Immature natural killer cell (primary cell): ENCODE results near the gene MYCBP2. TPM values are rescaled to one million over a fixed set of nuclear protein-coding genes. Genes with fewer than 3 reads are reported as not detected.
A peak's percentile ranks its signal among the peaks of the same experiment; 100 is the strongest.
"Not testable (repeated sequence)": the region's sequence is repeated elsewhere in the genome, so short reads cannot be mapped to it uniquely, and the experiment has no call there.

Source experiments
- DNase-seq, 3 donors: peaks; one replicate each; pipeline ENCODE4 v3.0.0; 2022; ENCODE audit warnings: mixed read lengths in 1 of 3
- H3K27ac Mint-ChIP-seq, 6 donors: one replicate each; pipeline ENCODE4 v1.8.0; 2020; ENCODE audit warnings: mixed read lengths in 6 of 6, mild to moderate bottlenecking in 5 of 6, inconsistent platforms in 4 of 6, moderate library complexity in 3 of 6
- H3K27me3 Mint-ChIP-seq, 3 donors: one replicate each; pipeline ENCODE4 v1.8.0; 2020 to 2021; ENCODE audit warnings: low read depth in 3 of 3, mild to moderate bottlenecking in 3 of 3, mixed read lengths in 3 of 3, moderate library complexity in 3 of 3, inconsistent platforms in 1 of 3
- H3K36me3 Mint-ChIP-seq, 3 donors: one replicate each; pipeline ENCODE4 v1.8.0; 2020; ENCODE audit warnings: mixed read lengths in 3 of 3, inconsistent platforms in 2 of 3, mild to moderate bottlenecking in 2 of 3
- H3K4me1 Mint-ChIP-seq, 2 donors: one replicate each; pipeline ENCODE4 v1.8.0; 2020; ENCODE audit warnings: inconsistent platforms in 2 of 2, mild to moderate bottlenecking in 2 of 2, mixed read lengths in 2 of 2, moderate library complexity in 1 of 2
- H3K4me3 Mint-ChIP-seq, 5 donors: one replicate each; pipeline ENCODE4 v1.8.0; 2020; ENCODE audit warnings: mild to moderate bottlenecking in 5 of 5, mixed read lengths in 5 of 5, inconsistent platforms in 3 of 5, moderate library complexity in 3 of 5
- H3K9me3 Mint-ChIP-seq, 6 donors: one replicate each; pipeline ENCODE4 v1.8.0; 2020; ENCODE audit warnings: mild to moderate bottlenecking in 6 of 6, mixed read lengths in 6 of 6, inconsistent platforms in 4 of 6, moderate library complexity in 3 of 6
- polyA plus RNA-seq, 3 donors: library from polyadenylated mRNA; unstranded; fragments of 300-500 nt; fragmentation: Illumina TruSeq; gene quantifications; one replicate each; pipeline ENCODE4 v1.2.3, GENCODE V29; 2021

MYCBP2 gene
- polyA plus RNA-seq, 3 donors from 2014 or later: 7.6 to 44.0 (median 18.6) TPM

GRCh38 chr13:77329133-77329910 is 2.4 kb upstream of the MYCBP2 start:
- H3K36me3 Mint-ChIP-seq: no peaks in the 10 kb centered on the region
- H3K9me3 Mint-ChIP-seq: no peaks in the 10 kb centered on the region
- peaks cover 18 to 33% (median 20%) of the 10 kb centered on the region in 3 donors for H3K27me3 Mint-ChIP-seq
- H3K27ac Mint-ChIP-seq: peak overlapping the region; percentile 82 to 99 (median 94)
- peaks cover 50 to 57% of the 10 kb centered on the region in 2 donors for H3K4me1 Mint-ChIP-seq
- peak overlapping the region; percentile 90 to 99 (median 91) for H3K4me3 Mint-ChIP-seq
- peak; percentile 89 to 92 (median 90) for DNase-seq

- Mint-ChIP-seq H3K27ac (peak overlapping the region; percentile 82 to 99 (median 94)), H3K27me3 (peaks cover 18 to 36% (median 20%) of the 10 kb centered on the region in 3 donors), H3K36me3 (no peaks in the 10 kb centered on the region), H3K4me1 (peaks cover 56 to 63% of the 10 kb centered on the region in 2 donors), H3K4me3 (peak overlapping the region; percentile 90 to 99 (median 91)), H3K9me3 (no peaks in the 10 kb centered on the region)
- no peak for DNase-seq
Measured at GRCh38 chr13:77328819-77329132, 1.9 kb upstream of the MYCBP2 start.

- Mint-ChIP-seq H3K27me3 (peaks cover 18 to 35% (median 20%) of the 10 kb centered on the region in 3 donors), H3K27ac (peak overlapping the region; percentile 93 to 97 (median 96)), H3K4me1 (peaks cover 81 to 92% of the 10 kb centered on the region in 2 donors), H3K9me3 (no peaks in the 10 kb centered on the region), H3K4me3 (peak overlapping the region; percentile 95 to 98 (median 96)), H3K36me3 (no peaks in the 10 kb centered on the region)
- peak; percentile 49 to 55 (median 54) for DNase-seq
Measured at GRCh38 chr13:77325371-77325980, 1.4 kb downstream of the MYCBP2 start.

- peak overlapping the region; percentile 22 to 96 (median 71) for H3K27ac Mint-ChIP-seq
- peak overlapping the region; percentile 7 to 98 (median 96) for H3K4me3 Mint-ChIP-seq
- peaks cover 84 to 95% of the 10 kb centered on the region in 2 donors for H3K4me1 Mint-ChIP-seq
- H3K27me3 Mint-ChIP-seq: peaks cover 12 to 29% (median 16%) of the 10 kb centered on the region in 3 donors
- H3K9me3 Mint-ChIP-seq: no peaks in the 10 kb centered on the region
- no peaks in the 10 kb centered on the region for H3K36me3 Mint-ChIP-seq
- DNase-seq: peak; percentile 17 to 24 (median 22)
Measured at GRCh38 chr13:77323858-77324257, 3.0 kb downstream of the MYCBP2 start.

GRCh38 chr13:77319536-77319935 is 7.4 kb downstream of the MYCBP2 start:
- H3K36me3 Mint-ChIP-seq: no peaks in the 10 kb centered on the region
- peaks cover 0 to 5% (median 1%) of the 10 kb centered on the region in 3 donors for H3K27me3 Mint-ChIP-seq
- H3K27ac Mint-ChIP-seq: peak overlapping the region in 4 of 6 donors; percentile 13 to 39 (median 30)
- H3K4me3 Mint-ChIP-seq: no peak overlapping the region
- no peak for DNase-seq
- peaks cover 85 to 93% of the 10 kb centered on the region in 2 donors for H3K4me1 Mint-ChIP-seq
- no peaks in the 10 kb centered on the region for H3K9me3 Mint-ChIP-seq

- no peak overlapping the region for H3K4me3 Mint-ChIP-seq
- peaks cover 0 to 1% (median 1%) of the 10 kb centered on the region in 3 donors for H3K27me3 Mint-ChIP-seq
- H3K36me3 Mint-ChIP-seq: no peaks in the 10 kb centered on the region
- no peaks in the 10 kb centered on the region for H3K9me3 Mint-ChIP-seq
- peaks cover 85 to 93% of the 10 kb centered on the region in 2 donors for H3K4me1 Mint-ChIP-seq
- H3K27ac Mint-ChIP-seq: peak overlapping the region in 4 of 6 donors; percentile 4 to 66 (median 40)
- no peak for DNase-seq
Measured at GRCh38 chr13:77318741-77319140, 8.2 kb downstream of the MYCBP2 start.

- H3K4me3 Mint-ChIP-seq: peak overlapping the region in 4 of 5 donors; percentile 19 to 62 (median 42)
- H3K36me3 Mint-ChIP-seq: no peaks in the 10 kb centered on the region
- no peak for DNase-seq
- peaks cover 0 to 1% (median 0%) of the 10 kb centered on the region in 3 donors for H3K27me3 Mint-ChIP-seq
- peak overlapping the region in 4 of 6 donors; percentile 18 to 77 (median 56) for H3K27ac Mint-ChIP-seq
- H3K9me3 Mint-ChIP-seq: no peaks in the 10 kb centered on the region
- peaks cover 75 to 91% of the 10 kb centered on the region in 2 donors for H3K4me1 Mint-ChIP-seq
Measured at GRCh38 chr13:77316430-77316829, 10.5 kb downstream of the MYCBP2 start.

GRCh38 chr13:77315509-77315908 is 11.4 kb downstream of the MYCBP2 start:
- H3K36me3 Mint-ChIP-seq, H3K4me3 Mint-ChIP-seq, H3K27me3 Mint-ChIP-seq, H3K9me3 Mint-ChIP-seq, DNase-seq: not testable (repeated sequence)
- H3K27ac Mint-ChIP-seq: peak overlapping the region in 1 of 6 donors; percentile 18
- peaks cover 78 to 91% of the 10 kb centered on the region in 2 donors for H3K4me1 Mint-ChIP-seq

- no peaks in the 10 kb centered on the region for H3K36me3 Mint-ChIP-seq
- no peaks in the 10 kb centered on the region for H3K27me3 Mint-ChIP-seq
- no peaks in the 10 kb centered on the region for H3K9me3 Mint-ChIP-seq
- H3K27ac Mint-ChIP-seq: peak overlapping the region in 4 of 6 donors; percentile 28 to 72 (median 50)
- H3K4me3 Mint-ChIP-seq: no peak overlapping the region
- no peak for DNase-seq
- H3K4me1 Mint-ChIP-seq: peaks cover 79 to 91% of the 10 kb centered on the region in 2 donors
Measured at GRCh38 chr13:77313923-77314322, 13.0 kb downstream of the MYCBP2 start.

GRCh38 chr13:77312311-77312710 is 14.6 kb downstream of the MYCBP2 start:
- no peak for DNase-seq
- Mint-ChIP-seq H3K36me3 (no peaks in the 10 kb centered on the region), H3K27ac (no peak overlapping the region), H3K27me3 (no peaks in the 10 kb centered on the region), H3K4me3 (no peak overlapping the region), H3K9me3 (no peaks in the 10 kb centered on the region), H3K4me1 (peaks cover 82 to 96% of the 10 kb centered on the region in 2 donors)

GRCh38 chr13:77310579-77311279 is 16.2 kb downstream of the MYCBP2 start:
- peaks cover 79 to 95% of the 10 kb centered on the region in 2 donors for H3K4me1 Mint-ChIP-seq
- no peaks in the 10 kb centered on the region for H3K27me3 Mint-ChIP-seq
- peak overlapping the region in 1 of 6 donors; percentile 40 for H3K27ac Mint-ChIP-seq
- H3K4me3 Mint-ChIP-seq: no peak overlapping the region
- no peaks in the 10 kb centered on the region for H3K36me3 Mint-ChIP-seq
- no peaks in the 10 kb centered on the region for H3K9me3 Mint-ChIP-seq
- no peak for DNase-seq

GRCh38 chr13:77310161-77310560 is 16.7 kb downstream of the MYCBP2 start:
- H3K36me3 Mint-ChIP-seq: no peaks in the 10 kb centered on the region
- peak overlapping the region in 3 of 5 donors; percentile 5 to 39 (median 33) for H3K4me3 Mint-ChIP-seq
- no peak for DNase-seq
- H3K4me1 Mint-ChIP-seq: peaks cover 82 to 97% of the 10 kb centered on the region in 2 donors
- no peaks in the 10 kb centered on the region for H3K9me3 Mint-ChIP-seq
- H3K27me3 Mint-ChIP-seq: no peaks in the 10 kb centered on the region
- peak overlapping the region in 1 of 6 donors; percentile 2 for H3K27ac Mint-ChIP-seq

- peak overlapping the region in 2 of 5 donors; percentile 15 to 44 for H3K4me3 Mint-ChIP-seq
- DNase-seq: no peak
Measured at GRCh38 chr13:77309254-77309653, 17.6 kb downstream of the MYCBP2 start.

More at GRCh38 chr13:77309254-77309653, 17.6 kb downstream of the MYCBP2 start:
- H3K4me1 Mint-ChIP-seq: peaks cover 78 to 94% of the 10 kb centered on the region in 2 donors
- H3K9me3 Mint-ChIP-seq: no peaks in the 10 kb centered on the region
- H3K36me3 Mint-ChIP-seq: no peaks in the 10 kb centered on the region
- H3K27me3 Mint-ChIP-seq: peaks cover 0 to 1% (median 0%) of the 10 kb centered on the region in 3 donors
- peak overlapping the region in 1 of 6 donors; percentile 53 for H3K27ac Mint-ChIP-seq
